NCI-H82 treated with DMSO at 0.1 percent for 48 hours (cell line): ENCODE data around the gene ALOX5AP.
"Not testable (repeated sequence)": the region's sequence is repeated elsewhere in the genome, so short reads cannot be mapped to it uniquely, and the experiment has no call there.

Source experiments
- DNase-seq: peaks from one replicate; lab custom pipeline; 2025; ENCODE audit not compliant: unreplicated experiment; lab: John Stamatoyannopoulos, UW

ALOX5AP gene

GRCh38 chr13:30737511-30738337 lies 2.4 kb downstream of the ALOX5AP start:
- DNase-seq, result no peak

GRCh38 chr13:30738526-30739236 lies 3.3 kb downstream of the ALOX5AP start:
- DNase-seq, result no peak

GRCh38 chr13:30739237-30739528 lies 3.8 kb downstream of the ALOX5AP start:
- no peak for DNase-seq

- no peak for DNase-seq
Observed at GRCh38 chr13:30739761-30740642, 4.7 kb downstream of the ALOX5AP start.

- DNase-seq, result no peak
Observed at GRCh38 chr13:30742901-30743300, 7.6 kb downstream of the ALOX5AP start.

GRCh38 chr13:30743319-30744055 lies 8.1 kb downstream of the ALOX5AP start:
- no peak for DNase-seq

- DNase-seq, result no peak
Observed at GRCh38 chr13:30744056-30744680, 8.8 kb downstream of the ALOX5AP start.

- DNase-seq, result no peak
Observed at GRCh38 chr13:30744681-30745077, 9.3 kb downstream of the ALOX5AP start.

GRCh38 chr13:30745906-30746686 lies 10.8 kb downstream of the ALOX5AP start:
- no peak for DNase-seq

- DNase-seq, result peak; percentile 41
Observed at GRCh38 chr13:30746791-30747190, 11.4 kb downstream of the ALOX5AP start.

- not testable (repeated sequence) for DNase-seq
Observed at GRCh38 chr13:30747845-30748244, 12.5 kb downstream of the ALOX5AP start.

GRCh38 chr13:30748717-30749116 lies 13.4 kb downstream of the ALOX5AP start:
- DNase-seq, result no peak

- no peak for DNase-seq
Observed at GRCh38 chr13:30750036-30750435, 14.7 kb downstream of the ALOX5AP start.

- DNase-seq, result peak; percentile 38
Observed at GRCh38 chr13:30751183-30751933, 16.0 kb downstream of the ALOX5AP start.

GRCh38 chr13:30752201-30752797 lies 17.0 kb downstream of the ALOX5AP start:
- peak; percentile 87 for DNase-seq

GRCh38 chr13:30753030-30753616 lies 17.8 kb downstream of the ALOX5AP start:
- DNase-seq, result no peak

GRCh38 chr13:30755678-30756077 lies 20.3 kb downstream of the ALOX5AP start:
- peak; percentile 32 for DNase-seq
